ENCODE results near the gene SEPTIN10.

DNA sequence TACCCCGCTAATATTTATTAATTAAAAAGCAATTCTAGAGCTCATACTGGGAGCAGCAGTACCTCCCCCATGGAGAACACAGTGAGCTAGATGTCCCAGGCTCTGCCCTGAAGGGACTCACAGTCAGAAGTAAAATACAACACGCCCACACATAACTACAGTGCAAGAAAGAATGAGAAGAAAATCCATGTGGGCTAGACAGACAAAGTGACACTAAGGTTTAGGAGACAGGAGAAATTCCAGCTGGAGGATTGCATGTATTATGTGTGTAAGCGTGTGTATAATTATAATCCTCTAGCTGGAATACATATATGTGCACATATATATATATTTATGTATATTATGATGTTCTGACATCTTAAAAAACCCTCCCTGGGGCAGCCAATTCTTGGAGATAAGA, 16.1 kb upstream of the SEPTIN10 start:
- TF ChIP-seq CTCF (IDR thresholded peaks at IDR 0.05) (no peak), SIN3A (IDR thresholded peaks at IDR 0.05; ENCODE audit: borderline replicate concordance, insufficient read depth, low read depth, low read length) (no peak)
